ENCODE data around the gene PIGS.

- no peak for TF ChIP-seq MYC (IDR thresholded peaks at IDR 0.05; ENCODE audit: low read depth, low read length)
- no peak for TF ChIP-seq MYC (CRISPR knock-in tag; IDR thresholded peaks at IDR 0.05; ENCODE audit: borderline replicate concordance, low read depth)
- no peak for TF ChIP-seq ARNT (IDR thresholded peaks at IDR 0.05)
- no peak for TF ChIP-seq RFX5 (IDR thresholded peaks at IDR 0.05; ENCODE audit: low read depth, low read length)
- TF ChIP-seq ZNF41 (CRISPR knock-in tag; conservative IDR thresholded peaks at IDR 0.05), result no peak
- TF ChIP-seq SP1 (CRISPR knock-in tag; IDR thresholded peaks at IDR 0.05), result no peak
- no peak for TF ChIP-seq ZFP36 (IDR thresholded peaks at IDR 0.05; ENCODE audit: low read depth, low read length, partially characterized antibody)
- TF ChIP-seq CTCF (IDR thresholded peaks at IDR 0.05 in 2 of 3, conservative IDR thresholded peaks at IDR 0.05 in 1 of 3; ENCODE audit: insufficient read depth in 2 of 3, low read depth in 1 of 3, low read length in 3 of 3), result no peak
- TF ChIP-seq WHSC1 (IDR thresholded peaks at IDR 0.05; ENCODE audit: low read length), result no peak
- TF ChIP-seq BMI1 (IDR thresholded peaks at IDR 0.05; ENCODE audit: low read length), result no peak
- TF ChIP-seq ZNF740 (CRISPR knock-in tag; IDR thresholded peaks at IDR 0.05), result no peak
- no peak for TF ChIP-seq ZNF740 (tag; IDR thresholded peaks at IDR 0.05)
- no peak for TF ChIP-seq NBN (IDR thresholded peaks at IDR 0.05; ENCODE audit: low read depth)
- TF ChIP-seq REST (IDR thresholded peaks at IDR 0.05; ENCODE audit: borderline replicate concordance), result no peak
- no peak for TF ChIP-seq REST (CRISPR knock-in tag; IDR thresholded peaks at IDR 0.05; ENCODE audit: low read depth)
- no peak for TF ChIP-seq CHD2 (IDR thresholded peaks at IDR 0.05; ENCODE audit: low read depth, low read length)
- TF ChIP-seq HDAC6 (IDR thresholded peaks at IDR 0.05; ENCODE audit: low read depth, low read length), result no peak
Measured at GRCh38 chr17:28567604-28568003, 3.7 kb downstream of the PIGS start.
